ENCODE results near the gene TCL1B. TPM values are rescaled to one million over a fixed set of nuclear protein-coding genes. Genes with fewer than 3 reads are reported as not detected.

Gene TCL1B
- total and polyA plus RNA-seq, 2 experiments from 2014 or later: 5.5 to 6.0 TPM

DNA sequence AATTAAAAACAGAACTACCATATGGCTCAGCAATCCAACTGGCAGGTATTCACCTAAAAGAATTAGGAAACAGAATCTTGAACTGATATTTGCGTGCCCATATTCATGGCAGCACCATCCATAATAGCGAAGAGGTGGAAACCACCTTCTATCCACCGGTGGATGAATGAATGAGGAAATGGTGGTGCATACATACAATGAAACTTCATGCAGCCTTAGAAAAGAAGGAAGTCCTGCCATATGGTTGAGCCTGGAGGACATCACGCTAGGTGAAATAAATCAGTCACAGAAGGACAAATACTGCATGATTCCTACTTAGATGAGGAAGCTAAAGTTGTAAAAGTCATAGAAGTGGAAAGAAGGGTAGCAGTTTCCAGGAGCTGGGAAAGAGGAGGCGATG is 21.1 kb downstream of the TCL1B start:
- peaks cover 43% of the 10 kb centered on the region for H3K27me3 Mint-ChIP-seq (ENCODE audit: insufficient read depth, low read depth, poor library complexity)
- no peaks in the 10 kb centered on the region for H3K9me2 ChIP-seq (ENCODE audit: insufficient read depth)
- no peak overlapping the region for H3K4me3 Mint-ChIP-seq
- H3K4me3 ChIP-seq: no peak overlapping the region
- H3K36me3 ChIP-seq (ENCODE audit: insufficient read depth): no peaks in the 10 kb centered on the region
- H3K9me3 Mint-ChIP-seq: no peaks in the 10 kb centered on the region
- H3K27ac Mint-ChIP-seq: no peak overlapping the region
- H3K27ac ChIP-seq (ENCODE audit: low read depth): no peak overlapping the region
- H3K79me2 ChIP-seq (replicated peaks; ENCODE audit: insufficient read depth): no peaks in the 10 kb centered on the region
- H3K36me3 Mint-ChIP-seq (ENCODE audit: low read depth): no peaks in the 10 kb centered on the region
- no peak for DNase-seq (ENCODE audit: low spot score)
- H2AFZ ChIP-seq: no peak overlapping the region
- peaks cover 8% of the 10 kb centered on the region for H3K4me1 Mint-ChIP-seq
- H3K4me1 ChIP-seq (ENCODE audit: insufficient read depth): peaks cover 9% of the 10 kb centered on the region
- H3K27me3 ChIP-seq (ENCODE audit: insufficient read depth): peaks cover 61% of the 10 kb centered on the region
- H3F3A ChIP-seq (replicated peaks; ENCODE audit: low read depth): no peaks in the 10 kb centered on the region
- no peak overlapping the region for H3K4me2 ChIP-seq
- no peaks in the 10 kb centered on the region for H4K20me1 ChIP-seq (replicated peaks; ENCODE audit: insufficient read depth)
- no peak for ATAC-seq
- TF ChIP-seq, protein P1, sequence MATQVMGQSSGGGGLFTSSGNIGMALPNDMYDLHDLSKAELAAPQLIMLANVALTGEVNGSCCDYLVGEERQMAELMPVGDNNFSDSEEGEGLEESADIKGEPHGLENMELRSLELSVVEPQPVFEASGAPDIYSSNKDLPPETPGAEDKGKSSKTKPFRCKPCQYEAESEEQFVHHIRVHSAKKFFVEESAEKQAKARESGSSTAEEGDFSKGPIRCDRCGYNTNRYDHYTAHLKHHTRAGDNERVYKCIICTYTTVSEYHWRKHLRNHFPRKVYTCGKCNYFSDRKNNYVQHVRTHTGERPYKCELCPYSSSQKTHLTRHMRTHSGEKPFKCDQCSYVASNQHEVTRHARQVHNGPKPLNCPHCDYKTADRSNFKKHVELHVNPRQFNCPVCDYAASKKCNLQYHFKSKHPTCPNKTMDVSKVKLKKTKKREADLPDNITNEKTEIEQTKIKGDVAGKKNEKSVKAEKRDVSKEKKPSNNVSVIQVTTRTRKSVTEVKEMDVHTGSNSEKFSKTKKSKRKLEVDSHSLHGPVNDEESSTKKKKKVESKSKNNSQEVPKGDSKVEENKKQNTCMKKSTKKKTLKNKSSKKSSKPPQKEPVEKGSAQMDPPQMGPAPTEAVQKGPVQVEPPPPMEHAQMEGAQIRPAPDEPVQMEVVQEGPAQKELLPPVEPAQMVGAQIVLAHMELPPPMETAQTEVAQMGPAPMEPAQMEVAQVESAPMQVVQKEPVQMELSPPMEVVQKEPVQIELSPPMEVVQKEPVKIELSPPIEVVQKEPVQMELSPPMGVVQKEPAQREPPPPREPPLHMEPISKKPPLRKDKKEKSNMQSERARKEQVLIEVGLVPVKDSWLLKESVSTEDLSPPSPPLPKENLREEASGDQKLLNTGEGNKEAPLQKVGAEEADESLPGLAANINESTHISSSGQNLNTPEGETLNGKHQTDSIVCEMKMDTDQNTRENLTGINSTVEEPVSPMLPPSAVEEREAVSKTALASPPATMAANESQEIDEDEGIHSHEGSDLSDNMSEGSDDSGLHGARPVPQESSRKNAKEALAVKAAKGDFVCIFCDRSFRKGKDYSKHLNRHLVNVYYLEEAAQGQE (IDR thresholded peaks at IDR 0.05; ENCODE audit: unreplicated experiment): no peak
- TF ChIP-seq CTCF (conservative IDR thresholded peaks at IDR 0.05; ENCODE audit: low read depth in 2 of 2) (no peak), NANOG (IDR thresholded peaks at IDR 0.05; ENCODE audit: borderline replicate concordance) (no peak), POLR2AphosphoS5 (IDR thresholded peaks at IDR 0.05; ENCODE audit: low read depth) (no peak)
- TF ChIP-seq, protein P2, sequence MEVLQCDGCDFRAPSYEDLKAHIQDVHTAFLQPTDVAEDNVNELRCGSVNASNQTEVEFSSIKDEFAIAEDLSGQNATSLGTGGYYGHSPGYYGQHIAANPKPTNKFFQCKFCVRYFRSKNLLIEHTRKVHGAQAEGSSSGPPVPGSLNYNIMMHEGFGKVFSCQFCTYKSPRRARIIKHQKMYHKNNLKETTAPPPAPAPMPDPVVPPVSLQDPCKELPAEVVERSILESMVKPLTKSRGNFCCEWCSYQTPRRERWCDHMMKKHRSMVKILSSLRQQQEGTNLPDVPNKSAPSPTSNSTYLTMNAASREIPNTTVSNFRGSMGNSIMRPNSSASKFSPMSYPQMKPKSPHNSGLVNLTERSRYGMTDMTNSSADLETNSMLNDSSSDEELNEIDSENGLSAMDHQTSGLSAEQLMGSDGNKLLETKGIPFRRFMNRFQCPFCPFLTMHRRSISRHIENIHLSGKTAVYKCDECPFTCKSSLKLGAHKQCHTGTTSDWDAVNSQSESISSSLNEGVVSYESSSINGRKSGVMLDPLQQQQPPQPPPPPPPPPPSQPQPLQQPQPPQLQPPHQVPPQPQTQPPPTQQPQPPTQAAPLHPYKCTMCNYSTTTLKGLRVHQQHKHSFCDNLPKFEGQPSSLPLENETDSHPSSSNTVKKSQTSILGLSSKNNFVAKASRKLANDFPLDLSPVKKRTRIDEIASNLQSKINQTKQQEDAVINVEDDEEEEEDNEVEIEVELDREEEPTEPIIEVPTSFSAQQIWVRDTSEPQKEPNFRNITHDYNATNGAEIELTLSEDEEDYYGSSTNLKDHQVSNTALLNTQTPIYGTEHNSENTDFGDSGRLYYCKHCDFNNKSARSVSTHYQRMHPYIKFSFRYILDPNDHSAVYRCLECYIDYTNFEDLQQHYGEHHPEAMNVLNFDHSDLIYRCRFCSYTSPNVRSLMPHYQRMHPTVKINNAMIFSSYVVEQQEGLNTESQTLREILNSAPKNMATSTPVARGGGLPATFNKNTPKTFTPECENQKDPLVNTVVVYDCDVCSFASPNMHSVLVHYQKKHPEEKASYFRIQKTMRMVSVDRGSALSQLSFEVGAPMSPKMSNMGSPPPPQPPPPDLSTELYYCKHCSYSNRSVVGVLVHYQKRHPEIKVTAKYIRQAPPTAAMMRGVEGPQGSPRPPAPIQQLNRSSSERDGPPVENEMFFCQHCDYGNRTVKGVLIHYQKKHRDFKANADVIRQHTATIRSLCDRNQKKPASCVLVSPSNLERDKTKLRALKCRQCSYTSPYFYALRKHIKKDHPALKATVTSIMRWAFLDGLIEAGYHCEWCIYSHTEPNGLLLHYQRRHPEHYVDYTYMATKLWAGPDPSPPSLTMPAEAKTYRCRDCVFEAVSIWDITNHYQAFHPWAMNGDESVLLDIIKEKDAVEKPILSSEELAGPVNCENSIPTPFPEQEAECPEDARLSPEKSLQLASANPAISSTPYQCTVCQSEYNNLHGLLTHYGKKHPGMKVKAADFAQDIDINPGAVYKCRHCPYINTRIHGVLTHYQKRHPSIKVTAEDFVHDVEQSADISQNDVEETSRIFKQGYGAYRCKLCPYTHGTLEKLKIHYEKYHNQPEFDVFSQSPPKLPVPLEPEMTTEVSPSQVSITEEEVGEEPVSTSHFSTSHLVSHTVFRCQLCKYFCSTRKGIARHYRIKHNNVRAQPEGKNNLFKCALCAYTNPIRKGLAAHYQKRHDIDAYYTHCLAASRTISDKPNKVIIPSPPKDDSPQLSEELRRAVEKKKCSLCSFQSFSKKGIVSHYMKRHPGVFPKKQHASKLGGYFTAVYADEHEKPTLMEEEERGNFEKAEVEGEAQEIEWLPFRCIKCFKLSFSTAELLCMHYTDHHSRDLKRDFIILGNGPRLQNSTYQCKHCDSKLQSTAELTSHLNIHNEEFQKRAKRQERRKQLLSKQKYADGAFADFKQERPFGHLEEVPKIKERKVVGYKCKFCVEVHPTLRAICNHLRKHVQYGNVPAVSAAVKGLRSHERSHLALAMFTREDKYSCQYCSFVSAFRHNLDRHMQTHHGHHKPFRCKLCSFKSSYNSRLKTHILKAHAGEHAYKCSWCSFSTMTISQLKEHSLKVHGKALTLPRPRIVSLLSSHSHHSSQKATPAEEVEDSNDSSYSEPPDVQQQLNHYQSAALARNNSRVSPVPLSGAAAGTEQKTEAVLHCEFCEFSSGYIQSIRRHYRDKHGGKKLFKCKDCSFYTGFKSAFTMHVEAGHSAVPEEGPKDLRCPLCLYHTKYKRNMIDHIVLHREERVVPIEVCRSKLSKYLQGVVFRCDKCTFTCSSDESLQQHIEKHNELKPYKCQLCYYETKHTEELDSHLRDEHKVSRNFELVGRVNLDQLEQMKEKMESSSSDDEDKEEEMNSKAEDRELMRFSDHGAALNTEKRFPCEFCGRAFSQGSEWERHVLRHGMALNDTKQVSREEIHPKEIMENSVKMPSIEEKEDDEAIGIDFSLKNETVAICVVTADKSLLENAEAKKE (CRISPR knock-in tag; IDR thresholded peaks at IDR 0.05): no peak
